A549 (cell line): ENCODE data around the gene ARVCF.

Source experiments
- BHLHE40 ChIP-seq: IDR thresholded peaks from 2 replicates; pipeline ENCODE4 v1.6.1; 2012; ENCODE audit warnings: low read depth, low read length, inconsistent platforms
- CEBPB ChIP-seq, 2 experiments: fragments of >200 bp in 1 of 2; sonication (Bioruptor Twin) in 1 of 2; formaldehyde crosslinking in 1 of 2; IDR thresholded peaks; 2 replicates each; pipeline ENCODE4 v1.6.1; 2012 to 2016
- CTCF ChIP-seq: fragments of >200 bp; sonication (Bioruptor Twin); formaldehyde crosslinking; IDR thresholded peaks from 3 replicates; pipeline ENCODE4 v1.5.1; 2016
- EHMT2 ChIP-seq: fragments of 200-600 bp; sonication (generic); IDR thresholded peaks from 2 replicates; pipeline ENCODE4 v1.6.1; 2016; ENCODE audit warnings: antibody characterized with exemption, low read depth, mild to moderate bottlenecking, moderate library complexity
- EP300 ChIP-seq, 2 experiments: fragments of >200 bp; sonication (Bioruptor Twin); formaldehyde crosslinking; IDR thresholded peaks; 2 replicates in 1 of 2; 3 replicates in 1 of 2; pipeline ENCODE4 v1.6.1; 2016 to 2017
- HOXB13 ChIP-seq: fragments of 250-450 bp; sonication (Bioruptor Pico); IDR thresholded peaks from 2 replicates; pipeline ENCODE4 v1.5.0; 2020; ENCODE audit warnings: low read depth, mild to moderate bottlenecking, moderate library complexity
- JUNB ChIP-seq: fragments of >200 bp; sonication (Bioruptor Twin); formaldehyde crosslinking; IDR thresholded peaks from 2 replicates; pipeline ENCODE4 v1.6.1; 2016
- KDM1A ChIP-seq: fragments of 200-600 bp; sonication (generic); IDR thresholded peaks from 2 replicates; pipeline ENCODE4 v1.6.1; 2016; ENCODE audit warnings: low read depth, mild to moderate bottlenecking
- MAX ChIP-seq: IDR thresholded peaks from 2 replicates; pipeline ENCODE4 v1.6.1; 2012
- MAZ ChIP-seq: fragments of 150-350 bp; IDR thresholded peaks from 2 replicates; pipeline ENCODE4 v1.6.1; 2014; ENCODE audit warnings: antibody characterized with exemption, low read depth, low read length, borderline replicate concordance
- POLR2A ChIP-seq: IDR thresholded peaks from 2 replicates; pipeline ENCODE4 v1.6.1; 2012; ENCODE audit warnings: mild to moderate bottlenecking, low read length
- USF2 ChIP-seq: fragments of 450-650 bp; IDR thresholded peaks from 2 replicates; pipeline ENCODE4 v1.6.1; 2014; ENCODE audit warnings: antibody characterized with exemption

GRCh38 chr22:20014526-20015186 is 2.0 kb downstream of the ARVCF start:
- TF ChIP-seq MAZ (no peak), CTCF (no peak), USF2 (no peak), BHLHE40 (no peak), JUNB (no peak), EHMT2 (no peak), KDM1A (no peak), MAX (no peak), HOXB13 (CRISPR knock-in tag) (no peak), EP300 (IDR thresholded peaks at IDR 0.05) (no peak), POLR2A (no peak), CEBPB (IDR thresholded peaks at IDR 0.05) (no peak)
